ENCODE data around the gene SSBP2. TPM values are rescaled to one million over a fixed set of nuclear protein-coding genes. Genes with fewer than 3 reads are reported as not detected.
"Not testable (repeated sequence)": the region's sequence is repeated elsewhere in the genome, so short reads cannot be mapped to it uniquely, and the experiment has no call there.

SSBP2 gene
- total RNA-seq, 2 experiments from 2014 or later = 11.7 to 12.9 TPM

- POLR2A ChIA-PET = no interaction called here
- no peaks in the 10 kb centered on the region for H3K27me3 Mint-ChIP-seq
- TF ChIP-seq CTCF (IDR thresholded peaks at IDR 0.05) = no peak
- peaks cover 6% of the 10 kb centered on the region for H3K9me3 Mint-ChIP-seq
- CTCF ChIA-PET = no interaction called here
- H3K36me3 Mint-ChIP-seq (ENCODE audit: low read depth) = peaks cover 7% of the 10 kb centered on the region
- no peak overlapping the region for H3K4me3 Mint-ChIP-seq
- DNase-seq = no peak
- H3K27ac Mint-ChIP-seq = no peak overlapping the region
- peaks cover 8% of the 10 kb centered on the region for H3K4me1 Mint-ChIP-seq (ENCODE audit: low read depth)
- intact Hi-C loops (cut with micrococcal nuclease) = no loop called here
- no peak for ATAC-seq
Measured at GRCh38 chr5:81605299-81605698, 145.6 kb downstream of the SSBP2 start.

GRCh38 chr5:81604193-81604592 is 146.7 kb downstream of the SSBP2 start:
- ChIA-PET POLR2A (no interaction called here), CTCF (no interaction called here)
- Mint-ChIP-seq H3K27ac (no peak overlapping the region), H3K4me3 (no peak overlapping the region), H3K4me1 (ENCODE audit: low read depth) (peaks cover 8% of the 10 kb centered on the region), H3K36me3 (ENCODE audit: low read depth) (peaks cover 3% of the 10 kb centered on the region), H3K27me3 (no peaks in the 10 kb centered on the region), H3K9me3 (no peaks in the 10 kb centered on the region)
- no peak for ATAC-seq
- TF ChIP-seq CTCF (IDR thresholded peaks at IDR 0.05) = no peak
- no peak for DNase-seq
- intact Hi-C loops (cut with micrococcal nuclease) = no loop called here

- TF ChIP-seq CTCF (IDR thresholded peaks at IDR 0.05) = no peak
- no peak for ATAC-seq
Measured at GRCh38 chr5:81601919-81602318, 149.0 kb downstream of the SSBP2 start.

GRCh38 chr5:81592085-81592484 is 158.8 kb downstream of the SSBP2 start:
- intact Hi-C loops (cut with micrococcal nuclease); H3K27me3 Mint-ChIP-seq: not testable (repeated sequence)

More at GRCh38 chr5:81601919-81602318, 149.0 kb downstream of the SSBP2 start:
- DNase-seq = no peak
- ChIA-PET CTCF (no interaction called here), POLR2A (no interaction called here)
- Mint-ChIP-seq H3K4me1 (ENCODE audit: low read depth) (peaks cover 8% of the 10 kb centered on the region), H3K9me3 (no peaks in the 10 kb centered on the region), H3K27me3 (no peaks in the 10 kb centered on the region), H3K4me3 (no peak overlapping the region), H3K36me3 (ENCODE audit: low read depth) (peaks cover 11% of the 10 kb centered on the region), H3K27ac (no peak overlapping the region)
- intact Hi-C loops (cut with micrococcal nuclease) = no loop called here

GRCh38 chr5:81590498-81591384 is 160.2 kb downstream of the SSBP2 start:
- Mint-ChIP-seq H3K4me3 (no peak overlapping the region), H3K9me3 (peaks cover 17% of the 10 kb centered on the region), H3K27ac (no peak overlapping the region), H3K36me3 (ENCODE audit: low read depth) (peaks cover 18% of the 10 kb centered on the region), H3K27me3 (no peaks in the 10 kb centered on the region), H3K4me1 (ENCODE audit: low read depth) (peaks cover 8% of the 10 kb centered on the region)
- TF ChIP-seq CTCF (IDR thresholded peaks at IDR 0.05) = no peak
- DNase-seq (no peak), ATAC-seq (no peak)
- intact Hi-C loops (cut with micrococcal nuclease) = no loop called here
- ChIA-PET CTCF (no interaction called here), POLR2A (interaction anchor here (0.8 to 1.3 kb wide), 2 partner anchors 9 to 21 kb away, joined by 3 read pairs; no protein-coding TSS in a partner anchor)

More at GRCh38 chr5:81592085-81592484, 158.8 kb downstream of the SSBP2 start:
- H3K9me3 Mint-ChIP-seq = peaks cover 17% of the 10 kb centered on the region
- H3K4me1 Mint-ChIP-seq (ENCODE audit: low read depth); H3K4me3 Mint-ChIP-seq; CTCF ChIA-PET; DNase-seq; ATAC-seq; H3K27ac Mint-ChIP-seq; POLR2A ChIA-PET: not testable (repeated sequence)
- H3K36me3 Mint-ChIP-seq (ENCODE audit: low read depth) = peaks cover 21% of the 10 kb centered on the region
